MM.1S (cell line): ENCODE data around the gene NDFIP2.

Experiments used
- DNase-seq: peaks from one replicate; pipeline ENCODE4 v3.0.0-alpha.2; 2015
- H2AFZ ChIP-seq: fragments of 300-600 bp; sonication (generic); 2 replicates; pipeline ENCODE4 v1.6.0; 2016; ENCODE audit warnings: antibody characterized with exemption, low read length
- H3F3A ChIP-seq: fragments of 300-600 bp; sonication (generic); 2 replicates; pipeline ENCODE4 v1.6.1; 2016; ENCODE audit warnings: mild to moderate bottlenecking, antibody characterized with exemption, low read length, moderate library complexity, mixed read lengths; ENCODE audit not compliant: insufficient read depth
- H3K27ac ChIP-seq: fragments of 300-600 bp; sonication (generic); 2 replicates; pipeline ENCODE4 v1.5.1; 2016; ENCODE audit warnings: mild to moderate bottlenecking, low read length
- H3K27me3 ChIP-seq: fragments of 300-600 bp; sonication (generic); replicated peaks from 2 replicates; pipeline ENCODE4 v1.6.0; 2016; ENCODE audit warnings: low read length; ENCODE audit not compliant: insufficient read depth
- H3K36me3 ChIP-seq: fragments of 300-600 bp; sonication (generic); replicated peaks from 2 replicates; pipeline ENCODE4 v1.6.1; 2016; ENCODE audit warnings: mild to moderate bottlenecking, low read length, mixed read lengths; ENCODE audit not compliant: insufficient read depth
- H3K4me1 ChIP-seq: fragments of 300-600 bp; sonication (generic); 2 replicates; pipeline ENCODE4 v1.6.1; 2016; ENCODE audit warnings: low read length, mixed read lengths
- H3K4me2 ChIP-seq: fragments of 300-600 bp; sonication (generic); 2 replicates; pipeline ENCODE4 v1.6.0; 2016; ENCODE audit warnings: low read depth, low read length
- H3K4me3 ChIP-seq: fragments of 300-600 bp; sonication (generic); 2 replicates; pipeline ENCODE4 v1.5.1; 2016; ENCODE audit warnings: low read length, mixed read lengths
- H3K79me2 ChIP-seq: fragments of 300-600 bp; sonication (generic); 2 replicates; pipeline ENCODE4 v1.6.1; 2016; ENCODE audit warnings: mixed run types, low read length, mixed read lengths
- H3K9ac ChIP-seq: fragments of 300-600 bp; sonication (generic); 2 replicates; pipeline ENCODE4 v1.6.1; 2016; ENCODE audit warnings: low read length, mixed read lengths
- H3K9me2 ChIP-seq: fragments of 300-600 bp; sonication (generic); replicated peaks from 2 replicates; pipeline ENCODE4 v1.6.1; 2016; ENCODE audit warnings: mild to moderate bottlenecking, low read length, mixed read lengths; ENCODE audit not compliant: insufficient read depth
- H3K9me3 ChIP-seq: fragments of 300-600 bp; sonication (generic); replicated peaks from 2 replicates; pipeline ENCODE4 v1.6.1; 2016; ENCODE audit warnings: mild to moderate bottlenecking, low read length, mixed read lengths; ENCODE audit not compliant: insufficient read depth
- H4K20me1 ChIP-seq: fragments of 300-600 bp; sonication (generic); 2 replicates; pipeline ENCODE4 v1.6.1; 2016; ENCODE audit warnings: mild to moderate bottlenecking, low read length, moderate library complexity, mixed read lengths; ENCODE audit not compliant: insufficient read depth
- CTCF ChIP-seq: fragments of 300-600 bp; sonication (generic); IDR thresholded peaks from 2 replicates; pipeline ENCODE4 v1.5.1; 2016; ENCODE audit warnings: antibody characterized with exemption, low read length, mixed read lengths
- EZH2 ChIP-seq: fragments of 300-600 bp; sonication (generic); optimal IDR thresholded peaks from 2 replicates; pipeline ENCODE3; 2017; ENCODE audit warnings: low read depth, mild to moderate bottlenecking, antibody characterized with exemption, low read length, mixed read lengths
- EZH2phosphoT487 ChIP-seq: fragments of 300-600 bp; sonication (generic); IDR thresholded peaks from 2 replicates; pipeline ENCODE4 v1.6.1; 2018; ENCODE audit warnings: antibody characterized with exemption, low read length

The NDFIP2 gene

DNA sequence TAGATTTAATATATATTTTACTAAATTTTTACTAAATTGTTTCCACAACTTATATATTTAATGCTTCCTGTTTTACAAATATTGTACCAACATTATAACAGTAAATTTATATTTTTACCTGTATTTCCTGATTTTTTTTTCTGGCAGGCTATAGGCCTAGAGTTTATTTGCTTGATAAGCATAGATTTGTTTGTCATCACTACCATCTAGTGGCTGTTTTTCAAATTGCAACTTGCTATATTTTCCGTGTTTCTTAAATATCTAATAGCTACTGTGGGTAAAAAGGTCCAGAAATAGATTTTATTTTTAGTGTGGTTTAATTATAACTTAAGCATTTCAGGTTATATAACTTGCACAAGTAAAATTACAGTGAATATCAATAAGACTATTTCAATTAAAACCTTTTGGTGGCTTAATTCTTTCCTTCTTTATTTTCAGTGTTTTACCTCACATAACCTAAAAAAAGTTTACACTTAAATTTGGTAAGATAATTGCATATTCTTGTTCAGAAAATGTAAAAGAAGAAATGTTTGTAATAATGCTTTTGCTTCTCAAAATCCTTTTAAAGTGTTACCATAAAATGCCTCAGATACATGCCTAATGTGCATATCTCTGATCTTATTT, 60.6 kb downstream of the NDFIP2 start:
- no peak overlapping the region for H3K27ac ChIP-seq
- H3K9me3 ChIP-seq = no peaks in the 10 kb centered on the region
- H3K4me2 ChIP-seq = no peak overlapping the region
- H3K4me3 ChIP-seq = no peak overlapping the region
- no peaks in the 10 kb centered on the region for H3F3A ChIP-seq
- peak; percentile 61 for DNase-seq
- no peak overlapping the region for H2AFZ ChIP-seq
- no peaks in the 10 kb centered on the region for H3K27me3 ChIP-seq
- no peaks in the 10 kb centered on the region for H3K9me2 ChIP-seq
- H3K36me3 ChIP-seq = no peaks in the 10 kb centered on the region
- H3K9ac ChIP-seq = no peak overlapping the region
- H4K20me1 ChIP-seq = no peaks in the 10 kb centered on the region
- H3K4me1 ChIP-seq = no peaks in the 10 kb centered on the region
- no peak for TF ChIP-seq EZH2
- peak; percentile 73 for TF ChIP-seq CTCF
- H3K79me2 ChIP-seq = no peaks in the 10 kb centered on the region

DNA sequence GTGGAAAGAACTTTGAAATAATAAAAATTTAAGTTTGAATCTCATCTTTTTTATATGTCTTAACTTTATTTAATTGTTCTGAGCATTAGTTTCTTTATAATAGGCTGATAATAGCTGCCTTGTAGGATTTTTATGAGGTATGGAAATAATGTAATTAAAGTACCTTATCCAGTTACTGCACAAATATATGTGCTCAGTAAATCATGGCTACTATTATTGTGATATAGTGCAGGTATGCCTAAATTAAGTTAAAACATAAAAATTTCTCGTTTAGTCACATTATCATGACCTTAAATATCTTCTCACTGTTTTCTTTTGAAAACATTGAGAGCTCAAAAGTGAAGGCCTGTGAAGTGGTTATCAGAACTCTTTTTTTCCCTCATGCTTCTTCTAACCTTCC, 62.9 kb downstream of the NDFIP2 start:
- no peak overlapping the region for H2AFZ ChIP-seq
- TF ChIP-seq EZH2 = no peak
- TF ChIP-seq EZH2phosphoT487 = no peak
- no peak for TF ChIP-seq CTCF
- H3K36me3 ChIP-seq = no peaks in the 10 kb centered on the region
- DNase-seq = no peak
- H3K9me3 ChIP-seq = no peaks in the 10 kb centered on the region
- H3K79me2 ChIP-seq = no peaks in the 10 kb centered on the region
- H3K27ac ChIP-seq = no peak overlapping the region
- H3K4me3 ChIP-seq = no peak overlapping the region
- no peaks in the 10 kb centered on the region for H3K9me2 ChIP-seq
- no peaks in the 10 kb centered on the region for H3F3A ChIP-seq
- H3K4me1 ChIP-seq = no peaks in the 10 kb centered on the region
- no peak overlapping the region for H3K9ac ChIP-seq
- no peaks in the 10 kb centered on the region for H4K20me1 ChIP-seq
- H3K27me3 ChIP-seq = no peaks in the 10 kb centered on the region
- no peak overlapping the region for H3K4me2 ChIP-seq

DNA sequence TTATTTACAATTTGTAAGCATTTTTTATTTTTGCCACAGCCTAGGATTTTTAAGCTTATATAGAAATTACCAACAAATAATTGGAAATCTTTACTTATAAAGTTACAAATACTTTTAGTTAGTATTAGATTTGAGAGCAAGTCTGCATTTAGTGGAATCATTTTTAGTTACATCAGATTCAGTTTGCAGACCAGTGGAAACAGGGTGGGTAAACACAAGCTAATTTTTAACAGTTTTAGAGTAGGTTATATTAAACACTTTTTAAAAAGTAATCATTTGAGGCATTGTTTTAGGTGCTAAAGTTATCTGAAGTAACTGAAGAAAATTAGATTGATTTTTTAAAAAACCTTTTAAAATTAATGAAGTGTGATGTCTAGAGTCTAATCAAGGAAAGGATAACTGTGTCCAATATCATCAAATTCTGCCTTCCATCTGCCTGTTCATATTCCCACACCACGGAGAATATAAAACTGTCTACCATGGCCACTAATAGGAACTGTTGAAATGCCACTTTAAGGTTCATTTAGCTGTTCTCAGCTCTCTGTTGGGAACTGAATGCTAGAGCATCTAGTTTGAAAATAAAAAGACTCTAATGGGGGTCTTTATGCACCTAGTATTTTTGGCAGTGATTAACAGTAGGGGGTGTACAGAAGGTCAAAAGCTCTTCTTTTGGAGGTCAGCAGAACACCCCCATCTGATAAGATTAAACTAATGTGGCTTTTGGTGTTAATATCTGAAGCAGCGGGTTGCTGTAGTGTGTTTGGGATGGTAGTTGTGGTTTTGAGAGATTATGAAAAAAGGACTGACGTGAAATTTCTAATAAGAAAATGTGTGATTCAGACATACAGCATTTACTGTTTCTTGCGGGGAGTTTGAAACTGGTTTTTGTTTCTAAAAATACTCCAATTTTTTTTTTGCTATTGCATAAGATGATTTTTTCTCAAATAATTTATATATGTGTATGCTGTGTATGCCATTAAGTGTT, 66.5 kb downstream of the NDFIP2 start:
- no peaks in the 10 kb centered on the region for H4K20me1 ChIP-seq
- no peak overlapping the region for H3K4me3 ChIP-seq
- H3K4me2 ChIP-seq = no peak overlapping the region
- H3K4me1 ChIP-seq = no peaks in the 10 kb centered on the region
- H3K9me3 ChIP-seq = no peaks in the 10 kb centered on the region
- no peak overlapping the region for H2AFZ ChIP-seq
- H3K27ac ChIP-seq = no peak overlapping the region
- no peaks in the 10 kb centered on the region for H3K27me3 ChIP-seq
- no peaks in the 10 kb centered on the region for H3K9me2 ChIP-seq
- H3K36me3 ChIP-seq = no peaks in the 10 kb centered on the region
- H3K79me2 ChIP-seq = no peaks in the 10 kb centered on the region
- no peak overlapping the region for H3K9ac ChIP-seq
- no peaks in the 10 kb centered on the region for H3F3A ChIP-seq
- TF ChIP-seq CTCF = no peak
- no peak for TF ChIP-seq EZH2
- no peak for TF ChIP-seq EZH2phosphoT487
- DNase-seq = no peak
